Stimulated activated CD4-positive, alpha-beta T cell treated with anti-CD3 and anti-CD28 coated beads, Interleukin-15, amount 100 ng/mL, for 24 hours (primary cell): ENCODE data around the gene ESYT1.
"Not testable (repeated sequence)": the region's sequence is repeated elsewhere in the genome, so short reads cannot be mapped to it uniquely, and the experiment has no call there.

Experiments
- DNase-seq: peaks from one replicate; pipeline ENCODE4 v3.0.0-alpha.2; 2020

The ESYT1 gene

DNA sequence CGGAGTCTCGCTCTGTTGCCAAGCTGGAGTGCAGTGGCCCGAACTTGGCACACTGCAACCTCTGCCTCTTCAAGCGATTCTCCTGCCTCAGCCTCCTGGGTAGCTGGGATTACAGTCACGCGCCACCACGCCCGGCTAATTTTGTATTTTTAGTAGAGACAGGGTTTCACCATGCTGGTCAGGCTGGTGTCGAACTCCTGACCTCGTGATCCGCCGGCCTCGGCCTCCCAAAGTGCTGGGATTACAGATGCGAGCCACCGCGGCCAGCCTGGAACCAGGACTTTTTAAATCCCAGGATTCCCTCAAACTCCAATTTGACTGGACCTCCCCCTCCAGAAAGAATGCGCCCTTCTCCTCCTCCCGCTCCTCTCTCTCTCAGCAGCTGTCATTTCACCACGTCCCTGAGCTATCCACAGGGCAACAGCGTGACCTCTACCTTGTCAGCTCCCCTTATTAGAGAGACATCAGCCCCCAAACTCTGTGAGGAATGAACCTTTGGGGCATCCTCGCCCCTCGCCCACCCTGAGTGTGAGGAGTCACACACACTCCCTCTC lies 2.0 kb downstream of the ESYT1 start:
- no peak for DNase-seq

GRCh38 chr12:56130876-56131275 lies 2.8 kb downstream of the ESYT1 start:
- no peak for DNase-seq

DNA sequence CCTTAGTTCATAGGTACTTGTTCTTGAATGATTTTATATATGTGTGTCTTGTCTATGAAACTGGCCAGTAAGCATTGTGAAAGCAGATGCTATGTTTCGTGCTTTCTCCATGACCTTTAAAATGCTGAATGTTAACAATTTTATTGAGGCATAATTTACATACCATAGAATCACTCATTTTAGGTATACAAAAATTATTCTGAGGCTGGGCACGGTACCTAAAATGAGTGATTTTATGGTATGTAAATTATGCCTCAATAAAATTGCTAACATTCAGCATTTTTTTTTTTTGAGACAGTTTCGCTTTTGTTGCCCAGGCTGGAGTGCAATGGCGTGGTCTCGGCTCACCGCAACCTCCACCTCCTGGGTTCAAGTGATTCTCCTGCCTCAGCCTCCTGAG lies 6.8 kb downstream of the ESYT1 start:
- DNase-seq = no peak

- DNase-seq = no peak
Measured at GRCh38 chr12:56137853-56138571, 9.9 kb downstream of the ESYT1 start.

DNA sequence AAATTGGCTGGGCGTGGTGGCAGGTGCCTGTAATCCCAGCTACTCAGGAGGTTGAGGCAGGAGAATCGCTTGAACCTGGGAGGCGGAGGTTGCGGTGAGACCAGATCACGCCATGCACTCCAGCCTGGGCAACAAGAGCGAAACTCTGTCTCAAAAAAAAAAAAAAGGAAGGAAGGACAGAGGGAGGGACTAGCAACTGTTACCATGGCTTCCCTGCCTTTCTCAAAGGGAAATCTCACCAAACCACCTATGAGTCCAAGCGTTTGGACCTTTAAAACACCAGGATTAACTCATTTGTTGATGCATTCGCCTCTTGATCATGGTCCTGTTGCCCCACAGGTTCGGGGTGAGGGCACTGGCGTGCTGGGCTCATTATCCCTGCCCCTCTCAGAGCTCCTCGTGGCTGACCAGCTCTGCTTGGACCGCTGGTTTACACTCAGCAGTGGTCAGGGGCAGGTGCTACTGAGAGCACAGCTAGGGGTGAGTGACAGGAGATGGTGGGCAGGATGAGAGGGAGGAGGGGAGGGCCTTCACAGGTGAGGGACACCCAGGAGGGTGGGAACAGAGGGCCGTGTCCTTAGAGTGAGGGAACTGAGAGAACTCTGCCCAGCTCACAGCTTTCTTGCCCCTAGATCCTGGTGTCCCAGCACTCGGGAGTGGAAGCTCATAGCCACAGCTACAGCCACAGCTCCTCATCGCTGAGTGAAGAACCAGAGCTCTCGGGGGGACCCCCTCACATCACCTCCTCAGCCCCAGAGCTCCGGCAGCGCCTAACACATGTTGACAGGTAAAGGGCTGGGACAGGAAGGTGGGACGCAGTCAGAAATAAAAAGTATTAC lies 14.1 kb downstream of the ESYT1 start:
- DNase-seq = no peak

GRCh38 chr12:56143217-56143616 lies 15.2 kb downstream of the ESYT1 start:
- no peak for DNase-seq

DNA sequence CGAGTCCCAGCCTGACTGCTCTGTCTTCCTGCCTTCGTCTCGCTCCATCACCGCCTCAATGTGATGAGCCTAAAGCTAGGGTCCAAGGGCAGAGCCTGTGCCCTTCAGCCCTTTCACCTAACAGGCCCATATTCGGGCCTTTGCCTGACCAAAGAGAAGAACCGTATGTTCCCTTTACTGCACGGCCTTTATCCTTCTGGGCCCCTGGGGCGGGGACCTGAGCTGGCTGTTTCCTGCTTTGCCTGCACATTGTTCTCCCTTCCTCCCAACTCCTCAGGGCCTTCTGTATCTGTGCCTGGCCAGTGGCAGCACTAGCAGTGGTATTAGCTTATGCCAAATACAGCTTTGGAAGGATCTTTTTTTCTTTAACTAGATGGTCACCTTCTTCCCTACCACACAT lies 15.8 kb downstream of the ESYT1 start:
- DNase-seq = no peak

DNA sequence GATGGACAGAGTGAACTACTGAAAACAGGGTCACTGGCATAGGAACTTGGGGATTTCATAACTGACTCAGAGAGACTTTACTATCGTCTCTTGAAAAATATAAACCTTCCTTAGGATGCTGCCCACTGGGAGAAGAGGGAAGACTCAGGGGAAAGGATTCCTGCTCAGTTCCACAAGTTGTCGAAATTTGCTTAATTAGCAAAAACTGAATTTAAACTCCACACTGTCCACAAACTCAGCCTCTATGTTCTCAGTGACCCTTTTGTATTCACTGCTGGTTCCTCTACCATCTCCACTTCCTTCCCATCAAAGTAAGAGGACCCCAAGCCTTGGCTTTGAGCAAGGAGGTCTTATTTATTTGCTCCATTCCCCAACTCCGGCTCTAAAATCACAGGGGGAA lies 17.1 kb downstream of the ESYT1 start:
- DNase-seq = no peak

DNA sequence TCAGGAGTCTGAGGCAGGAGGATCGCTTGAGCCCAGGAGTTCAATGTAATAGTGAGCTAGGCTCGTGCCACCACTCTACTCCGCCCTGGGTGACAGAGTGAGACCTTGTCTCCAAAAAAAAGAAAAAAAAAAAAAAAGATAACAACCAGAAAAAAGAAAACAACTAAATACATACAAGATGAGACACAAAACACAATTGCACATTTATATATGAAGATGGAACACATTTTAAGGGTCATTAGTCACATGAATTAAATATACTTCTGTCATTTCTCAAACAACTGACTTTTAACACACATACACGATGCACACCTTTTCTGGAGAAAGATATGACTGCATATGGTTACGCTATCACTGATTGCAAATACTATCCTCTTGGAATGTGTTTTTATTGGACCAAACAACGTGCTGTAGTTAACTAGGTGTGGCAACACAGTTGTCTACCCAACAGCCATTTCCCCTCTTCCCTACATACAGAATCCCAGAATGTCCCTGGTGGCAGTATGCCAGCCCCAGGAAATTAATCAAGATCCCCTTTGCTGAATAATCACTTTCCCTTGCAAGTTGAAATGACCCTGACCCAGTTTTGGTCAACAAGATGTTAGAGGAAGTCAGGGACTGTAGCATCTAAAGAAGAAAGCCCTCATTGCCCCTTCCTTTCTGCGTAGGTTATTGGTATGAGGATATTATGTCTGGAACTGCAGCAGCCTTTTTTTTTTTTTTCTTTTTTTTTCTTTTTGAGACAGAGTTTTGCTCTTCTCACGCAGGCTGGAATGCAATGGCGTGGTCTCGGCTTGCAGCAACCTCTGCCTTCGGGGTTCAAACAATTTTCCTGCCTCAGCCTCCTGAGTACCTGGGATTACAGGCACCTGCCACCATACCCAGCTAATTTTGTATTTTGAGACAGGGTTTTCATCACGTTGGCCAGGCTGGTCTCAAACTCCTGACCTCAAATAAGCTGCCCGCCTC lies 18.7 kb downstream of the ESYT1 start:
- DNase-seq = no peak

GRCh38 chr12:56150563-56150962 lies 22.5 kb downstream of the ESYT1 start:
- no peak for DNase-seq

- DNase-seq = peak; percentile 80
Measured at GRCh38 chr12:56151672-56152131, 23.6 kb downstream of the ESYT1 start.

GRCh38 chr12:56152132-56152755 lies 24.2 kb downstream of the ESYT1 start, which contains the start of gene MYL6B:
MYL6B (plus strand) TSS chr12:56152587; CDS start chr12:56153919, 1,332 bp downstream.
- peak; percentile 98 for DNase-seq

GRCh38 chr12:56152756-56153677 lies 24.9 kb downstream of the ESYT1 start:
- no peak for DNase-seq

DNA sequence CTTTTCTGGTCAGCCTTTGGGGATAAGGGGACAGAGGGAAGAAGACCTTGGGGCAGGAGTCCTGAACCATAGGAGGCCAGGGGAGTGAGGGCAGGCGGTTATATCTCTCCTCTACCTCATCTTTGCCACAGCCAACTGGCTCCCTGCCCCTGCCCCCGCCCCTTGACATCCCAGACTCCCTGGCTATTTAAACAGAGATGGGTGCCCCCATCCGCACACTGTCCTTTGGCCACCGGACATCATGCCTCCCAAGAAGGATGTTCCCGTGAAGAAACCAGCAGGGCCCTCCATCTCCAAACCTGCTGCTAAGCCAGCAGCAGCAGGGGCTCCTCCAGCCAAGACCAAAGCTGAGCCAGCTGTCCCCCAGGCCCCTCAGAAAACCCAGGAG lies 25.6 kb downstream of the ESYT1 start:
- no peak for DNase-seq

DNA sequence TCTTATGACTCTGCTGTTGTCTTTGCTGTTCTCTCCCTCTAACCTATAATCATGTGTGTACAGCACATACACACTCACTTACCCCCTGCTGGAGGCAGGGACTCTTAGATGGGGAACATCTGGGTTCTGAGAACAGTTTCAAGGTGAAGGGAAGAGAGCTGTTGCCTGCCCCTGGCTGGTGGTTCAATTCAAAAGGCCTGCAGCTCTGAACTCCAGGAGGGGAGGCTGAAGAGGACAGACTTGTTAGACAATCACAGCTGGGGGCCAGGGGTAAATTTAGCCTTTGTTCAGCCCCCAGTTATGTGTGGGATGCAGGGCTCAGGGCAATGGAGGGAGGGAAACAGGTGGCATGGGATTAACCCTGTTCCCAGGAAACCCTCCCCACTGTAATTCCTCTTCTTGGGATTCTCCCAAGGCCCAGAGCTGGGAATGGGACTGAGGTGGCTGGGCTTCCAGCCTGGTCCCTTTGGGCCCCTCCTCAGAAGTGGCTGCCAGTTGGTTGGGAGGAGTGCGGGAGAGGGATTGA lies 26.2 kb downstream of the ESYT1 start:
- DNase-seq = no peak

GRCh38 chr12:56154818-56155217 lies 26.8 kb downstream of the ESYT1 start:
- DNase-seq = no peak

DNA sequence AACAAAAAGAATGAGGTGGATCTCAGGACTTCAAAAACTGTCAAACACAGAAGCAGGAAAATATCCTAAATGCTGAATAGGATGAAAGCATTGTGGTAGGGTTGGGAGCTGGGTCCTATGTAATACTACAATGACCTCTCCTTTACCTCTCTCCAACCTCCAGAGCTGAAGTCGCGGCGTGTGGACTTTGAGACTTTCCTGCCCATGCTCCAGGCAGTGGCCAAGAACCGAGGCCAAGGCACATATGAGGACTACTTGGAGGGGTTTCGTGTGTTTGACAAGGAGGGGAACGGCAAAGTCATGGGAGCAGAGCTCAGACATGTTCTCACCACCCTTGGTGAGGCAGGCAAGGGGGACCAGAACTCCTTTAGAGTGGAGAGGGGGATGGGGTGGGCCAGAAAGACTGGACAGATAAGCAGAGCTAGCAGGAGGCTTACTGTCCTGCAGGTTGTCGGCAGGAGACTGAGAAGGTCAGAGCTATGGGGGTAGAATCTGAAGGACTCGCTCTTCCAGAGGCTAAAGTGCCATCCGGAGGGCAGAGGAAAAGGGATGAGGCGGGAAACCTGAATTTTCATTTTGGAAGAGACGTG lies 27.3 kb downstream of the ESYT1 start:
- DNase-seq = no peak

GRCh38 chr12:56156464-56157200 lies 28.6 kb downstream of the ESYT1 start:
- DNase-seq = not testable (repeated sequence)

DNA sequence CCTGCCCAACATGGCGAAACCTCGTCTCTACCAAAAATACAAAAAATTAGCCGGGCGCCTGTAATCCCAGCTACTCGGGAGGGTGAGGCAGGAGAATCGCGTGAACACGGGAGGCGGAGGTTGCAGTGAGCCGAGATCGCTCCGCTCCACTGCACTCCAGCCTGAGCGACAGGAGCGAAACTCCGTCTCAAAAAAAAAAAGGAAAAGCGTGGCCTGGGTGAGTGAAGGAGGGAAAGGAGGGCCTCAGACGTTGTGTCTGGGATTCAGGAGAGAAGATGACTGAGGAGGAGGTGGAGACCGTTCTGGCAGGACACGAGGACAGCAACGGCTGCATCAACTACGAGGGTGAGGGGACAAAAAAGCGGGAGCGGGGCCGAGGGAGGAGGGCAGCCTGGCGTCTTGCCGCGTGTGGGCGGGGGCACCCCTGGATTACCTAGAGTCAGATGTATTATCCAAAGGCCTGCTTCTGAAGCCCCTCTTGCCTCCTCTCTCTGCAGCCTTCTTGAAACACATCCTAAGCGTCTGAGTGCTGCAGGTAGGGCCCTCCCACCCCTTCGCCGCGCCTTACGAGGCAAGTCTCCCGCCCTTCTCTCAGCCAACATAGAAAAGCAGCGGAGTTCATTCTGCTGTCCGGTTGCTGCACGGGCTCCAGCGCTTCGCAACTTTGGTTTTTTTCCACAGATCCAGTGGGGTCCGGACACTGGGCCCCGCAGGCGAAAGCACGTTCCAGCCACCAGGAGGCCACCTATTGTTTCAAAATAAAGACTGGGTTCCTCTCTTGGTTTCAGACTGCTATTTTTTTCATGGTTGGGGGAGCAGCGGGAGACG lies 29.3 kb downstream of the ESYT1 start:
- DNase-seq = peak; percentile 73
